GM12801 (cell line): ENCODE data around the gene SUGP2.

ENCODE experiments used
- CTCF ChIP-seq: IDR thresholded peaks from one replicate; pipeline ENCODE4 v1.5.1; 2011; ENCODE audit warnings: control low read depth; ENCODE audit not compliant: insufficient read length; ENCODE audit errors: extremely low read depth

SUGP2 gene

GRCh38 chr19:19074196-19074882 is 41.0 kb upstream of the SUGP2 start:
- TF ChIP-seq CTCF, result no peak

GRCh38 chr19:19071897-19072296 is 38.6 kb upstream of the SUGP2 start:
- TF ChIP-seq CTCF, result no peak

- no peak for TF ChIP-seq CTCF
These were observed 35.6 kb upstream of the SUGP2 start for GRCh38 chr19:19068659-19069654.

- no peak for TF ChIP-seq CTCF
These were observed 34.2 kb upstream of the SUGP2 start for GRCh38 chr19:19067276-19068072.

GRCh38 chr19:19064811-19065745 is 31.8 kb upstream of the SUGP2 start:
- TF ChIP-seq CTCF, result no peak

- TF ChIP-seq CTCF, result no peak
These were observed 30.9 kb upstream of the SUGP2 start for GRCh38 chr19:19064098-19064722.
